Cardiac muscle cell (in vitro differentiated cells and primary cell): ENCODE results near the gene PTTG2. TPM values are rescaled to one million over a fixed set of nuclear protein-coding genes. Genes with fewer than 3 reads are reported as not detected.

ENCODE experiments used
- DNase-seq, 2 donors: peaks; one replicate each; pipeline versions ENCODE4 v3.0.0 to v3.0.0-alpha.2; 2010 to 2017; ENCODE audit warnings: low read depth in 1 of 2, low spot score in 1 of 2
- H3K27ac ChIP-seq: fragments of 200-600 bp; sonication (generic); 2 replicates; pipeline ENCODE4 v1.5.1; 2016
- H3K27me3 ChIP-seq: fragments of 200-600 bp; sonication (generic); 2 replicates; pipeline ENCODE4 v1.6.0; 2016; ENCODE audit warnings: control low read depth
- H3K36me3 ChIP-seq: fragments of 200-600 bp; sonication (generic); 2 replicates; pipeline ENCODE4 v1.5.1; 2016; ENCODE audit warnings: control low read depth
- H3K4me1 ChIP-seq: fragments of 200-600 bp; sonication (generic); 2 replicates; pipeline ENCODE4 v1.8.1; 2017; ENCODE audit warnings: low read depth, mild to moderate bottlenecking, mixed run types
- H3K4me3 ChIP-seq: fragments of 200-600 bp; sonication (generic); 2 replicates; pipeline ENCODE4 v1.5.1; 2016; ENCODE audit warnings: mild to moderate bottlenecking
- H3K9me3 ChIP-seq: fragments of 200-600 bp; sonication (generic); 2 replicates; pipeline ENCODE4 v1.5.1; 2017; ENCODE audit warnings: low read depth, mild to moderate bottlenecking, control low read depth
- polyA plus RNA-seq: library from polyadenylated mRNA; unstranded; fragments of >200 nt; fragmentation: Nextera tagmentation; extraction: Ambion mirVana; gene quantifications from 2 replicates; pipeline ENCODE4 v1.2.1, GENCODE V29; 2016
- total RNA-seq: library from RNA; depleted of rRNA; stranded (reverse); fragments of >200 nt; gene quantifications from 2 replicates; pipeline ENCODE4 v1.2.3, GENCODE V29; 2016
- TF ChIP-seq, protein P1 (sequence below): IDR thresholded peaks from 2 replicates; pipeline ENCODE4 v1.5.1; 2012; ENCODE audit warnings: low read depth, mild to moderate bottlenecking, low read length

The PTTG2 gene
- total and polyA plus RNA-seq, 2 experiments from 2014 or later: not detected

DNA sequence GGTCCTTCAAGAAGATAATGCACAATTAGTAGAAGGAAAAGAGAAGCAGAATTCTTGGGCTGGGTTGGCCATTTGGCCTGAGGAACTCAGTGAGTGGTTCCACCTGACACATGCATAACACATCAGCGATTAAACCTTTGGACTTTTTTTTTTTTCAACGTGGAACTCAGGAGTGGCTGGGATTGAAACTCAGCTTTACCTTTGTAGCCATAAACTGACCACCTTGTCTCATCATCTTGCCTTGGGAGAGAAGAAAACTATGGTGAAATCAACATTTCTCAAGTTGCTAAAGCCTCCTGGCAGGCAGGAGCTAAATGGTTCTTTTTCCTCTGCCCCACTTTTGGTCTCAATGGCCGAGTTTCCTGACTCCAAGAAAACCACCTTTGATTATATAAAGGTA is 16.3 kb downstream of the PTTG2 start:
- no peaks in the 10 kb centered on the region for H3K9me3 ChIP-seq
- H3K36me3 ChIP-seq: no peaks in the 10 kb centered on the region
- TF ChIP-seq, protein P1, sequence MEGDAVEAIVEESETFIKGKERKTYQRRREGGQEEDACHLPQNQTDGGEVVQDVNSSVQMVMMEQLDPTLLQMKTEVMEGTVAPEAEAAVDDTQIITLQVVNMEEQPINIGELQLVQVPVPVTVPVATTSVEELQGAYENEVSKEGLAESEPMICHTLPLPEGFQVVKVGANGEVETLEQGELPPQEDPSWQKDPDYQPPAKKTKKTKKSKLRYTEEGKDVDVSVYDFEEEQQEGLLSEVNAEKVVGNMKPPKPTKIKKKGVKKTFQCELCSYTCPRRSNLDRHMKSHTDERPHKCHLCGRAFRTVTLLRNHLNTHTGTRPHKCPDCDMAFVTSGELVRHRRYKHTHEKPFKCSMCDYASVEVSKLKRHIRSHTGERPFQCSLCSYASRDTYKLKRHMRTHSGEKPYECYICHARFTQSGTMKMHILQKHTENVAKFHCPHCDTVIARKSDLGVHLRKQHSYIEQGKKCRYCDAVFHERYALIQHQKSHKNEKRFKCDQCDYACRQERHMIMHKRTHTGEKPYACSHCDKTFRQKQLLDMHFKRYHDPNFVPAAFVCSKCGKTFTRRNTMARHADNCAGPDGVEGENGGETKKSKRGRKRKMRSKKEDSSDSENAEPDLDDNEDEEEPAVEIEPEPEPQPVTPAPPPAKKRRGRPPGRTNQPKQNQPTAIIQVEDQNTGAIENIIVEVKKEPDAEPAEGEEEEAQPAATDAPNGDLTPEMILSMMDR: no peak

DNA sequence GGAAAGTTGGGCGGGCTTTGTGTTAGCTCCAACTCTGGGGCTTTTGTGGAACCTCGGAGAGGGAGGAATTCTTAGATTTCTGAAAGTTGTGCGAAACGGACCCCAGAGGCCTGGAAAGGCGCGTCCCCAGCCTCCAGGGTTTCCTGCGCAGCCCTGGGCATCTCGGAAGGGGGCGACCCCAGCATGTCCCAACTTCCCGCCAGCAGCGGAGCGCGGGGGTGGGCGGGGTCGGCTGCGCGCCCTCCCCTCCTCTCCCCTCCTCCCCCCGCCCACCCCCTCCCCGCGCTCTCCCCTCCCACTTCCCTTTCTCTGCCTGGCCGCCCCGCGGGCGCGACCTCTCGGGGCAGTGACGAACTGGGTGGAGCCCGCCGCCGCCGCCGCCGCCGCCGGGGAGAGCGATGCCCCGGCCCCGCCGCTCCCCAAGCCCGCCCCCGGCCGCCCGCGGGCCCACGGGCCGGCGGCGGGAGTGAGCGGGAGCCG is 16.8 kb downstream of the PTTG2 start:
- Histone ChIP-seq H3K4me3 (peak overlapping the region; percentile 66), H3K4me1 (no peaks in the 10 kb centered on the region), H3K27me3 (no peaks in the 10 kb centered on the region), H3K27ac (peak overlapping the region; percentile 16), H3K9me3 (no peaks in the 10 kb centered on the region), H3K36me3 (no peaks in the 10 kb centered on the region)
- TF ChIP-seq, protein P1: no peak
- peak; percentile 83 to 86 for DNase-seq

More for the DNA sequence above, 16.3 kb downstream of the PTTG2 start:
- DNase-seq: peak in 1 of 2 donors; percentile 23
- H3K4me3 ChIP-seq: peak overlapping the region; percentile 66
- H3K27ac ChIP-seq: peak overlapping the region; percentile 16
- H3K27me3 ChIP-seq: no peaks in the 10 kb centered on the region
- no peaks in the 10 kb centered on the region for H3K4me1 ChIP-seq

DNA sequence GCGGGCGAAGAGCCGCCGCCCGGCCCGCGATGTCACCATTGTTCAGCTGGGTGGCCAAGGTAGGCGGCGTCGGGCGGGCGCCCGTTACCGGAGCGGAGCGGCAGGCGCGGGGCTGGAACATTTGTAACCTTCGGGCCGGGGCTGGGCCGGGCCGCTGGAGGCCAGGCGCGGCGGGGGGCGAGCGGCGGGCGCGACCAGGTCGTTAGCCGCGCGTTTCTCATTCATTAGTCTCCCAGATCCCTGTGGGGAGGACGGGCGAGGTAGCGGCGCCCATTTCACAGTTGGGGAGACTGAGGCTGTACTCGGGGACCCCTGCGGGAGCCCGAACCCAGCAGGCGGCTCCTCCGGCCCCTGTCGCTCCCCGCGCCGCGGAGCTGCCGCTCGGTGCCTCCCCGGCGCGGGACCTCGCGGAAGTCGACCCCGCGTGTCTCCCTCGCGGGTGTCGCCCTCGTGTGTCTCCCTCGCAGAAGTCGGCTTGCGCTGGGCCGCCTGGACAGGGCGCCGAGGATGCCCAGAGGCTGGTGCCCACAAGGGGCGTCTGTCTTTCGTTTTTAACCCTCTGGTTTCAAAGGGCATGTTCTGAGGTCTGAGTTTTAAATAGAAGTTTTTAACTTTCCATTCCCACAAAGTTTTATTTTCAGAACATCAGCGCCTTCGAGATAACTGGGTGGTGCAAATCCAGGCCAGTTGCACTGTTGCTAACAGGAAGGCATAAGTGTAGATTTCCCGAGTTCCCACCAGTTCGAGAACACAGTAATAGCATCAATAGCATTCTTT is 17.5 kb downstream of the PTTG2 start:
- Histone ChIP-seq H3K9me3 (no peaks in the 10 kb centered on the region), H3K36me3 (no peaks in the 10 kb centered on the region), H3K27me3 (no peaks in the 10 kb centered on the region), H3K27ac (no peak overlapping the region), H3K4me3 (peak overlapping the region; percentile 66), H3K4me1 (no peaks in the 10 kb centered on the region)
- DNase-seq: peak; percentile 44 to 75
- TF ChIP-seq, protein P1: peak; percentile 49

DNA sequence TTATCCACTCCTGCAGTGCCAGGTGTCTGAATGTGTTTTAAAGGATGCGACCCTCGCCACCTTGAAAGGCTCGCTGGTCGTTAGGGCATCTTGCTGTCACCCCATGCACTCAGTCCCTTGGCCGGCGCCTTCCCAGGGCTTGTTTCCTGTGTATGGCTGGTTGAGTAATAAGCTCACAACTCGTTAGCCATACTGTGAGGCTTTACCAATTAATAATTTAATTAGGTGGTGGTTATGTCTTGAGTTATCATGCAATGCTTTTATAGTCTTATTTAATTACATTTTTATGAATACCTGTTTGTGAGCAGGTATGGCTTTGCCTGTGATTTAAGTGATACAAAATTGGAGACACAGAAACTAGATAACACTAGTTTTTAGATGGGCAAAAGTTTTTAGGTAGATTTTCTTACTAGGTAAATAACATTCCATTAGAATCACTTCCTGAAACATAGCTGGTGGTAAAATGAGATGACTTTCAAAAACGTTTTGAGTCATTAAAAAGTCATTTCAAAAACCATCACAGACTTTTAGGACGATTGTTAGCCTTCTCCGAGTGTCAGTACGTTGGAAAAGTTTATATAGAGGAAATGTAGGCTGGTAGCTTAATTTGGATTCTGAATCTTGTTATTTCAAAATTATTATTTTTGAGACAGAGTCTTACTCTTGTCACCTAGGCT is 18.2 kb downstream of the PTTG2 start:
- Histone ChIP-seq H3K27me3 (no peaks in the 10 kb centered on the region), H3K4me1 (no peaks in the 10 kb centered on the region), H3K9me3 (no peaks in the 10 kb centered on the region), H3K27ac (no peak overlapping the region), H3K4me3 (peak overlapping the region; percentile 66), H3K36me3 (no peaks in the 10 kb centered on the region)
- TF ChIP-seq, protein P1: no peak
- DNase-seq: no peak

DNA sequence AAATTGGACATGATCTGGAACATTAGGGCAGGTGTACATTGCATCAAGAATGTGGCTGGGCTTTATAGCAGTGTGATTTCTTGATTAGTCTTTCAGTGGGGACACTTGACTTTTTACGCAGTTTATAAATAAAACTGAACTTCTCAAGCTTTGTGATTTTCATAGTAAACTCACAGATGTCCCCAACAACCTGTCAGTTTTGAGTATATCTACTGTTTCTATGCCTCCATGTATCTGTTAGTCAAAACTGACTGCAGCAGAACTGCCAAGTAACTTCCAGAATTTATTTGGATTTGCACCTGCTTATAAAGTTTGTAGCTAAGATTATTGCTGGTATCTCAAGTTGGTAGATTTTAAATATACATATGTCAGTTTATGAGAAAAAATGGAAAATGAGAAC is 20.0 kb downstream of the PTTG2 start:
- no peak overlapping the region for H3K27ac ChIP-seq
- no peaks in the 10 kb centered on the region for H3K27me3 ChIP-seq
- H3K4me3 ChIP-seq: no peak overlapping the region
- peaks cover 8% of the 10 kb centered on the region for H3K4me1 ChIP-seq
- DNase-seq: no peak
- TF ChIP-seq, protein P1: no peak
- no peaks in the 10 kb centered on the region for H3K36me3 ChIP-seq
- H3K9me3 ChIP-seq: no peaks in the 10 kb centered on the region
